ENCODE measurements around the gene UROC1.

UROC1 gene

GRCh38 chr3:126465928-126466544 lies 51.5 kb downstream of the UROC1 start:
- no peak for DNase-seq (ENCODE audit: low read depth)
- no peak overlapping the region for H3K4me3 ChIP-seq (replicated peaks; ENCODE audit: low read depth, low read length)
- no peak for TF ChIP-seq CTCF (IDR thresholded peaks at IDR 0.05; ENCODE audit: low read length, missing control alignments)

- H3K4me3 ChIP-seq (replicated peaks; ENCODE audit: low read depth, low read length) = no peak overlapping the region
- TF ChIP-seq CTCF (IDR thresholded peaks at IDR 0.05; ENCODE audit: low read length, missing control alignments) = no peak
- DNase-seq (ENCODE audit: low read depth) = no peak
These were observed 52.6 kb downstream of the UROC1 start for GRCh38 chr3:126464997-126465396.

- no peak for DNase-seq (ENCODE audit: low read depth)
- TF ChIP-seq CTCF (IDR thresholded peaks at IDR 0.05; ENCODE audit: low read length, missing control alignments) = no peak
- H3K4me3 ChIP-seq (replicated peaks; ENCODE audit: low read depth, low read length) = no peak overlapping the region
These were observed 53.1 kb downstream of the UROC1 start for GRCh38 chr3:126464494-126464893.

GRCh38 chr3:126464093-126464492 lies 53.5 kb downstream of the UROC1 start:
- DNase-seq (ENCODE audit: low read depth) = no peak
- no peak for TF ChIP-seq CTCF (IDR thresholded peaks at IDR 0.05; ENCODE audit: low read length, missing control alignments)
- no peak overlapping the region for H3K4me3 ChIP-seq (replicated peaks; ENCODE audit: low read depth, low read length)

DNA sequence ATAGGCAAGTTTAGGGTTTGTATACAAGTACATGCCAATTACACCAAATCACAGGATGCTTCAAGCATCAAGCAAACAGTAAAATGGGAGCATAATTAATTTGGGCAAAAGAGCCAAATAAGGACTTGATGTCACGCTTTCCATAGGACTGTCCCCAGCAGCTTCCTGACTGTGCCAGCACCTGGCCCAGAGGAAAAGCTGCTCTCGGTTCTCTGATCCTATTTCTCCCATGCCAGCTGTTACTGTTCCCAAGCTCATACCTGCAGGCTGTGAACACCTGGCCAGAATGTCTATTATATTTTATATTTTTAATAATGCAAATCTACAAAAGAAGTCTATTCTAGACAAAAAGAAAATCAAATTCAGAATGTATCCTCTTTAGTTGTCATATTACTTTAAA lies 54.1 kb downstream of the UROC1 start:
- H3K4me3 ChIP-seq (replicated peaks; ENCODE audit: low read depth, low read length) = no peak overlapping the region
- no peak for DNase-seq (ENCODE audit: low read depth)
- no peak for TF ChIP-seq CTCF (IDR thresholded peaks at IDR 0.05; ENCODE audit: low read length, missing control alignments)

GRCh38 chr3:126461450-126462070 lies 56.0 kb downstream of the UROC1 start:
- DNase-seq (ENCODE audit: low read depth) = no peak
- no peak for TF ChIP-seq CTCF (IDR thresholded peaks at IDR 0.05; ENCODE audit: low read length, missing control alignments)

DNA sequence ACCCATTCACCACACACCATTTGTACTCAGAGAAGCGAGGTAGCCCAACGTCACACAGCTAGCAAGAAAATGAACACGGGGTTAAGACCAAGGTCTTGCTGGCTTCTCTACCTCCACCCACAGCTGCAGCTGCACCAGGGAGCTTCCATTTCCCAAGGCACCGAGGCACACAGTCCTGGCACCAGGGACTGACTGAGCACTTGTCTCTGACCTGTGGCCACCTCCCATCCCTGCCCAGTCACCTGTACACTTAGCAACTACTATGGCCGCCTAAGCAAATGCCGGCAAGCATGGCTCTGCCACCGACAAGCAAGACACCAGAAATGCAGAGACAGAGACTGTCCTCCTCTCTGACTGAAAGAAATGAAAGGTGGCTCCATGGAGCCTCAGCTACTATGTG lies 57.2 kb downstream of the UROC1 start:
- TF ChIP-seq CTCF (IDR thresholded peaks at IDR 0.05; ENCODE audit: low read length, missing control alignments) = no peak
- no peak overlapping the region for H3K4me3 ChIP-seq (replicated peaks; ENCODE audit: low read depth, low read length)
- no peak for DNase-seq (ENCODE audit: low read depth)

More at GRCh38 chr3:126461450-126462070, 56.0 kb downstream of the UROC1 start:
- no peak overlapping the region for H3K4me3 ChIP-seq (replicated peaks; ENCODE audit: low read depth, low read length)

Data from fibroblast of pulmonary artery (primary cell).